RWPE2 (cell line): ENCODE results near the gene LMO7.

ENCODE experiments used
- ATAC-seq: fragments of 200-7000 bp; cut with Tn5 transposase; 3 replicates; pipeline ENCODE4 v1.9.1; 2021; ENCODE audit warnings: low read depth
- DNase-seq: peaks from one replicate; pipeline ENCODE4 v3.0.0-alpha.2; 2020; ENCODE audit warnings: low spot score
- H3K27ac ChIP-seq: fragments of 450-650 bp; 2 replicates; pipeline ENCODE4 v1.5.1; 2017; ENCODE audit warnings: mild to moderate bottlenecking; ENCODE audit not compliant: poor library complexity, severe bottlenecking
- H3K27me3 ChIP-seq: fragments of 250-450 bp; sonication (Bioruptor Pico); 2 replicates; pipeline ENCODE4 v1.5.1; 2021; ENCODE audit warnings: mild to moderate bottlenecking, moderate library complexity; ENCODE audit not compliant: insufficient read depth, poor library complexity, severe bottlenecking
- H3K36me3 ChIP-seq: fragments of 250-450 bp; sonication (Bioruptor Pico); 2 replicates; pipeline ENCODE4 v1.5.1; 2020; ENCODE audit warnings: low read depth, mild to moderate bottlenecking, moderate library complexity
- H3K4me1 ChIP-seq: fragments of 250-450 bp; sonication (Bioruptor Pico); 2 replicates; pipeline ENCODE4 v1.5.1; 2021; ENCODE audit warnings: mild to moderate bottlenecking, moderate library complexity; ENCODE audit not compliant: insufficient read depth, poor library complexity, severe bottlenecking
- H3K4me3 ChIP-seq: fragments of 250-450 bp; sonication (Bioruptor Pico); 2 replicates; pipeline ENCODE4 v1.5.1; 2021; ENCODE audit warnings: mild to moderate bottlenecking, moderate library complexity; ENCODE audit not compliant: severe bottlenecking
- H3K9me3 ChIP-seq: fragments of 250-450 bp; sonication (Bioruptor Pico); 2 replicates; pipeline ENCODE4 v1.5.1; 2021; ENCODE audit warnings: mild to moderate bottlenecking, moderate library complexity; ENCODE audit not compliant: severe bottlenecking
- CTCF ChIP-seq: fragments of 450-650 bp; IDR thresholded peaks from one replicate; pipeline ENCODE4 v1.5.1; 2017; ENCODE audit warnings: mild to moderate bottlenecking, moderate library complexity; ENCODE audit not compliant: poor library complexity, severe bottlenecking

LMO7 gene

GRCh38 chr13:75804605-75805004, 168.5 kb downstream of the LMO7 start:
- Histone ChIP-seq H3K36me3 (no peaks in the 10 kb centered on the region), H3K27me3 (no peaks in the 10 kb centered on the region), H3K9me3 (no peaks in the 10 kb centered on the region), H3K27ac (no peak overlapping the region), H3K4me3 (no peak overlapping the region), H3K4me1 (no peaks in the 10 kb centered on the region)
- DNase-seq, result no peak
- no peak for TF ChIP-seq CTCF
- ATAC-seq, result no peak

- ATAC-seq (no peak), DNase-seq (no peak)
- Histone ChIP-seq H3K27me3 (no peaks in the 10 kb centered on the region), H3K9me3 (no peaks in the 10 kb centered on the region), H3K4me1 (no peaks in the 10 kb centered on the region), H3K4me3 (no peak overlapping the region), H3K27ac (no peak overlapping the region), H3K36me3 (no peaks in the 10 kb centered on the region)
- no peak for TF ChIP-seq CTCF
Measured at GRCh38 chr13:75806117-75806516, 170.0 kb downstream of the LMO7 start.

- H3K4me3 ChIP-seq, result no peak overlapping the region
- H3K27me3 ChIP-seq, result no peaks in the 10 kb centered on the region
- ATAC-seq (no peak), DNase-seq (no peak)
- no peaks in the 10 kb centered on the region for H3K9me3 ChIP-seq
- H3K4me1 ChIP-seq, result no peaks in the 10 kb centered on the region
- no peak for TF ChIP-seq CTCF
- H3K27ac ChIP-seq, result no peak overlapping the region
- H3K36me3 ChIP-seq, result no peaks in the 10 kb centered on the region
Measured at GRCh38 chr13:75811361-75811760, 175.2 kb downstream of the LMO7 start.

GRCh38 chr13:75811841-75812240, 175.7 kb downstream of the LMO7 start:
- ATAC-seq, result no peak
- Histone ChIP-seq H3K4me1 (no peaks in the 10 kb centered on the region), H3K27me3 (no peaks in the 10 kb centered on the region), H3K4me3 (no peak overlapping the region), H3K9me3 (no peaks in the 10 kb centered on the region), H3K27ac (no peak overlapping the region), H3K36me3 (no peaks in the 10 kb centered on the region)
- TF ChIP-seq CTCF, result no peak
- DNase-seq, result no peak

- TF ChIP-seq CTCF, result no peak
- no peaks in the 10 kb centered on the region for H3K9me3 ChIP-seq
- H3K27me3 ChIP-seq, result no peaks in the 10 kb centered on the region
- ATAC-seq (no peak), DNase-seq (no peak)
- no peak overlapping the region for H3K4me3 ChIP-seq
- no peaks in the 10 kb centered on the region for H3K36me3 ChIP-seq
- no peaks in the 10 kb centered on the region for H3K4me1 ChIP-seq
- H3K27ac ChIP-seq, result no peak overlapping the region
Measured at GRCh38 chr13:75812751-75813181, 176.6 kb downstream of the LMO7 start.
